Choroid plexus epithelial cell (primary cell): ENCODE measurements around the gene CCDC97.

Experiments
- DNase-seq: peaks from one replicate; pipeline ENCODE4 v3.0.0-alpha.2; 2010; ENCODE audit warnings: low read depth
- H3K4me3 ChIP-seq: 2 replicates; pipeline ENCODE4 v1.5.1; 2011; ENCODE audit warnings: low read depth, mild to moderate bottlenecking, control low read depth, low read length, moderate library complexity
- CTCF ChIP-seq: conservative IDR thresholded peaks from 2 replicates; pipeline ENCODE4 v1.5.1; 2011; ENCODE audit warnings: low read depth, mild to moderate bottlenecking, control low read depth, inconsistent platforms, low read length, moderate library complexity

CCDC97 gene

GRCh38 chr19:41310033-41310831 is at the start of gene CCDC97:
CCDC97 (plus strand) TSS chr19:41310172; CDS start chr19:41310311, 139 bp downstream.
- peak; percentile 90 for DNase-seq
- no peak for TF ChIP-seq CTCF
- H3K4me3 ChIP-seq: peak within 1 kb of the TSS; percentile 87

GRCh38 chr19:41261474-41262190 is 48.3 kb upstream of the CCDC97 start:
- no peak for TF ChIP-seq CTCF
- H3K4me3 ChIP-seq: peak overlapping the region; percentile 79
- no peak for DNase-seq

GRCh38 chr19:41263042-41263849 is 46.7 kb upstream of the CCDC97 start:
- no peak for TF ChIP-seq CTCF
- H3K4me3 ChIP-seq: peak overlapping the region; percentile 79
- DNase-seq: peak; percentile 88

GRCh38 chr19:41263850-41264580 is 46.0 kb upstream of the CCDC97 start, which contains the start of gene HNRNPUL1:
HNRNPUL1 (plus strand) TSS chr19:41264372; CDS start chr19:41264504, 132 bp downstream.
- peak; percentile 42 for TF ChIP-seq CTCF
- peak; percentile 100 for DNase-seq
- peak within 1 kb of the TSS; percentile 91 for H3K4me3 ChIP-seq

- H3K4me3 ChIP-seq: peak overlapping the region; percentile 91
- DNase-seq: peak; percentile 49
- no peak for TF ChIP-seq CTCF
These were observed 45.2 kb upstream of the CCDC97 start for GRCh38 chr19:41264581-41265394.
